ENCODE data around the gene CX3CL1. TPM values are rescaled to one million over a fixed set of nuclear protein-coding genes. Genes with fewer than 3 reads are reported as not detected.
A peak's percentile ranks its signal among the peaks of the same experiment; 100 is the strongest.

CX3CL1 gene
- total RNA-seq, 1 donor from 2014 or later = 11.7 TPM

DNA sequence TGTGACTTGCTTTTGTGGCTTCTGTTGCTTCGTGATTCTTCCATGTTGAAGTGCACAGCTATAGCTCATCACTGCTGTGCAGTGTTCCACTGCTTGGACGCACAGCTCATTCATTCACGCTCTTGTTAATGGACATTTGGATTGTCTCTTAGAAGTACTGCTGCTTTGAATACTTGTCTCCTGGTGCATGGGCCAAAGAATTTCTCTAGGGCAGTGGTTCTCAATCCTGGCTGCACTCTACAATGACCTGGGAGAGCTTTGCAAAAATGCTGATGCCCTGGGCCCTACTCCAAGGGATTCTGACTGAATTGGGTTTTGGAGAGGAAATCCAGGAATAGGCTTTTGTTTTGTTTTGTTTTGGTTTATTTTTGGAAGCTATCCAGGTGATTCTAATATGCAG, 52.3 kb downstream of the CX3CL1 start:
- Histone ChIP-seq H3K27ac (replicated peaks) (peak overlapping the region; percentile 60), H3K27me3 (ENCODE audit: low read depth) (no peaks in the 10 kb centered on the region), H3K4me1 (peaks cover 26% of the 10 kb centered on the region), H3K36me3 (peaks cover 32% of the 10 kb centered on the region), H3K9me3 (replicated peaks) (no peaks in the 10 kb centered on the region), H3K4me3 (no peak overlapping the region)
- no peak for DNase-seq
- TF ChIP-seq CTCF (IDR thresholded peaks at IDR 0.05; ENCODE audit: borderline replicate concordance) = no peak
- intact Hi-C loops (cut with micrococcal nuclease) = no loop called here

DNA sequence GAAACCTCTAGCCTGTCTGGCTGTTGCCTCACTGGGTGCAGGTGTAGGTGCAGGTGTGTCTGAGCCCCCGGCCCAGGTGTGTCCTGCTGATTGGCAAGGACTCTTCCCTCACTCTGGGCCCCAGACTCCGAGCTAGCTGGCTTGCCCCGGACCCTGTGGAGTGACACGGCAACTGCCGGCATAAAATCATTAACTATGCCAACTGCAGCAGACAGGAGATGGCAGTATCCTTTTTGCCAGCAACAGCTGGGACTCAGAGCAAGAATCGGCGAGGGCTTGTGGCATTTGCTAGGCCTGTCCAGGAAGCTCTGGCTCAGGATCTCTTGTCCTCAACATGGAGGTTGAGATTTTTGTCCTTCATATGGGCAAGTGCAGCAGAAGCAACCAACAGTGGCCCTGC, 54.1 kb downstream of the CX3CL1 start:
- no peak for TF ChIP-seq CTCF (IDR thresholded peaks at IDR 0.05; ENCODE audit: borderline replicate concordance)
- peaks cover 24% of the 10 kb centered on the region for H3K4me1 ChIP-seq
- intact Hi-C loops (cut with micrococcal nuclease) = no loop called here
- DNase-seq = no peak
- peaks cover 50% of the 10 kb centered on the region for H3K36me3 ChIP-seq
- H3K9me3 ChIP-seq (replicated peaks) = no peaks in the 10 kb centered on the region
- no peak overlapping the region for H3K4me3 ChIP-seq
- H3K27ac ChIP-seq (replicated peaks) = no peak overlapping the region
- no peaks in the 10 kb centered on the region for H3K27me3 ChIP-seq (ENCODE audit: low read depth)

DNA sequence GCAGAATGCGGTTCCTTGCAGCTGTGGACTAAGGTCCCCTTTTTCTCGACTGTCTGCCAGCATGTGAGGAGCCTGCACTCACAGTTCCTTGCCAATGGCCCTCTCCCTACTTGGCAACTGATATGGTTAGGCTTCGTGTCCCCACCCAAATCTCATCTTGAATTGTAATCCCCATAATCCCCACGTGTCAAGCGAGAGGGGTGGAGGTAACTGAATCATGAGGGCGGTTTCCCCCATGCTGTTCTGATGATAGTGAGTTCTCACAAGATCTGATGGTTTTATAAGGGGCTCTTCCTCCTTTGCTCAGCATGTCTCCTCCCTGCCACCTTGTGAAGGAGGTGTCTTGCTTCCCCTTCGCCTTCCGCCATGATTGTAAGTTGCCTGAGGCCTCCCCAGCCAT, 55.0 kb downstream of the CX3CL1 start:
- Histone ChIP-seq H3K27ac (replicated peaks) (no peak overlapping the region), H3K36me3 (peaks cover 59% of the 10 kb centered on the region), H3K9me3 (replicated peaks) (no peaks in the 10 kb centered on the region), H3K27me3 (ENCODE audit: low read depth) (no peaks in the 10 kb centered on the region), H3K4me3 (no peak overlapping the region), H3K4me1 (peaks cover 17% of the 10 kb centered on the region)
- no peak for DNase-seq
- intact Hi-C loops (cut with micrococcal nuclease) = no loop called here
- no peak for TF ChIP-seq CTCF (IDR thresholded peaks at IDR 0.05; ENCODE audit: borderline replicate concordance)

DNA sequence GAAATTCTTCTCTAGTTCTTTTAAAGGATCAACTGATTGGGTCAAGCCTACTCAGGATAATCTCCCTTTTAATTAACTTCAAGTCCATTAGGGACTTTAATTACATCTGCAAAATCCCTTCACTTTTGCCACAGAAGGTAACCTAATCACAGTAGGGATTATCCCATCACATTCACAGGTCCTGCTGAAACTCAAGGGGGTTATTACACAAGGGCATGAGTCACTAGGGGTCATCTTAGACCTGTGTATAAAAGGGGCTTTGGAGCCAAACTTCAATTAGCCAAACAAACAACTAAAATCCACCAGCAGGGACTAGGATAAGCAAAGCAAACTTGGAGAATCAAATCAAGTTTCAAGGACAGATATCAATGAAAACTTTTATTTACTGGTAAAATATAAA, 55.5 kb downstream of the CX3CL1 start:
- Histone ChIP-seq H3K36me3 (peaks cover 65% of the 10 kb centered on the region), H3K27ac (replicated peaks) (no peak overlapping the region), H3K4me1 (peaks cover 12% of the 10 kb centered on the region), H3K9me3 (replicated peaks) (no peaks in the 10 kb centered on the region), H3K4me3 (no peak overlapping the region), H3K27me3 (ENCODE audit: low read depth) (no peaks in the 10 kb centered on the region)
- intact Hi-C loops (cut with micrococcal nuclease) = no loop called here
- no peak for DNase-seq
- TF ChIP-seq CTCF (IDR thresholded peaks at IDR 0.05; ENCODE audit: borderline replicate concordance) = no peak

DNA sequence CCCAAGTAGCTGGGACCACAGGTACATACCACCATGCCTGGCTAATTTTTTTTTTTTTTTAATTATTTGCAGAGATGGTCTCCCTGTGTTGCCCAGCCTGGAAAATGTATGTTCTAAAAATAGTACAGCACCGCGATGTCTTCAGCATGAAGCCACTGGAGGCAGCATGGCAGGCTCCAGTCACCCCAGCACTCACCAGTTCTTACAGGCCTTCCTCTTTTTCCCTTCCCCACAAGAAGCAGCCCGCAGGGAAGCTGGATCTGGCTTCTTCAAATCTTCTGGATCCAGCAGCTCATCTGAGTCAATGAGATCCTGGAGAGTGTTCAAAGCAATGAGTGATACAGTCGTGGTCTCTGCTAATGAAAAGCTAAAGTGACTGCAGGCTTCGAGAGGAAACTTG, 58.7 kb downstream of the CX3CL1 start:
- H3K4me1 ChIP-seq = no peaks in the 10 kb centered on the region
- DNase-seq = no peak
- no peaks in the 10 kb centered on the region for H3K27me3 ChIP-seq (ENCODE audit: low read depth)
- no peak for TF ChIP-seq CTCF (IDR thresholded peaks at IDR 0.05; ENCODE audit: borderline replicate concordance)
- no peak overlapping the region for H3K4me3 ChIP-seq
- no peaks in the 10 kb centered on the region for H3K9me3 ChIP-seq (replicated peaks)
- intact Hi-C loops (cut with micrococcal nuclease) = no loop called here
- H3K36me3 ChIP-seq = peaks cover 95% of the 10 kb centered on the region
- no peak overlapping the region for H3K27ac ChIP-seq (replicated peaks)

- DNase-seq = no peak
- peaks cover 97% of the 10 kb centered on the region for H3K36me3 ChIP-seq
- H3K27me3 ChIP-seq (ENCODE audit: low read depth) = no peaks in the 10 kb centered on the region
- intact Hi-C loops (cut with micrococcal nuclease) = no loop called here
- H3K4me3 ChIP-seq = no peak overlapping the region
- H3K4me1 ChIP-seq = no peaks in the 10 kb centered on the region
- TF ChIP-seq CTCF (IDR thresholded peaks at IDR 0.05; ENCODE audit: borderline replicate concordance) = no peak
- no peak overlapping the region for H3K27ac ChIP-seq (replicated peaks)
- no peaks in the 10 kb centered on the region for H3K9me3 ChIP-seq (replicated peaks)
These were observed 60.2 kb downstream of the CX3CL1 start for GRCh38 chr16:57432505-57432904.
